NCI-H2227 (cell line): ENCODE data around the gene EIF1AD.
"Not testable (repeated sequence)": the region's sequence is repeated elsewhere in the genome, so short reads cannot be mapped to it uniquely, and the experiment has no call there.

Experiments
- DNase-seq: peaks from one replicate; lab custom pipeline; 2025; ENCODE audit not compliant: unreplicated experiment; lab: John Stamatoyannopoulos, UW

Gene EIF1AD

GRCh38 chr11:65973439-65974110 is 28.4 kb downstream of the EIF1AD start:
- DNase-seq = no peak

GRCh38 chr11:65972116-65972515 is 29.8 kb downstream of the EIF1AD start:
- DNase-seq = no peak

- DNase-seq = no peak
These were observed 33.1 kb downstream of the EIF1AD start for GRCh38 chr11:65968600-65969482.

- no peak for DNase-seq
These were observed 34.5 kb downstream of the EIF1AD start for GRCh38 chr11:65967329-65967934.

GRCh38 chr11:65965986-65966762 is 35.8 kb downstream of the EIF1AD start:
- DNase-seq = no peak

- DNase-seq = no peak
These were observed 37.1 kb downstream of the EIF1AD start for GRCh38 chr11:65964906-65965305.

GRCh38 chr11:65962141-65962564 is 39.8 kb downstream of the EIF1AD start:
- no peak for DNase-seq

GRCh38 chr11:65961267-65962140 is 40.5 kb downstream of the EIF1AD start, which contains the start of gene SART1:
TSS of gene SART1 (plus strand) at chr11:65961734. CDS start at chr11:65961781, 47 bp downstream.
- peak; percentile 99 for DNase-seq

- DNase-seq = peak; percentile 58
These were observed 41.1 kb downstream of the EIF1AD start for GRCh38 chr11:65960824-65961266.

GRCh38 chr11:65958774-65959420 is 43.1 kb downstream of the EIF1AD start:
- DNase-seq = no peak

GRCh38 chr11:65958291-65958690 is 43.7 kb downstream of the EIF1AD start:
- no peak for DNase-seq

GRCh38 chr11:65954771-65955170 is 47.2 kb downstream of the EIF1AD start:
- DNase-seq = no peak

- no peak for DNase-seq
These were observed 48.5 kb downstream of the EIF1AD start for GRCh38 chr11:65953471-65953870.

GRCh38 chr11:65952052-65952521 is 49.9 kb downstream of the EIF1AD start:
- no peak for DNase-seq

- DNase-seq = not testable (repeated sequence)
These were observed 50.3 kb downstream of the EIF1AD start for GRCh38 chr11:65951641-65952040.

GRCh38 chr11:65950711-65951110 is 51.2 kb downstream of the EIF1AD start:
- DNase-seq = not testable (repeated sequence)

- no peak for DNase-seq
These were observed 54.3 kb downstream of the EIF1AD start for GRCh38 chr11:65947603-65948125.

- no peak for DNase-seq
These were observed 54.8 kb downstream of the EIF1AD start for GRCh38 chr11:65947133-65947532.

GRCh38 chr11:65946655-65947054 is 55.3 kb downstream of the EIF1AD start:
- DNase-seq = no peak
